Measurements from ENCODE around the gene HIBADH.

- TF ChIP-seq CTCF (IDR thresholded peaks at IDR 0.05; ENCODE audit: extremely low read depth in 1 of 2, insufficient read depth in 1 of 2, low read depth in 1 of 2, low read length in 2 of 2) (no peak), POLR2A (IDR thresholded peaks at IDR 0.05; ENCODE audit: low read depth, low read length) (no peak), EZH2 (IDR thresholded peaks at IDR 0.05; ENCODE audit: borderline replicate concordance, low read depth, low read length, severe bottlenecking) (no peak), FOS (IDR thresholded peaks at IDR 0.05; ENCODE audit: borderline replicate concordance, insufficient read depth, low read length) (no peak), POLR2AphosphoS5 (IDR thresholded peaks at IDR 0.05; ENCODE audit: insufficient read depth, low read depth, low read length) (no peak), MYC (IDR thresholded peaks at IDR 0.05; ENCODE audit: low read depth, low read length) (no peak), JUN (IDR thresholded peaks at IDR 0.05; ENCODE audit: borderline replicate concordance, insufficient read depth, insufficient read length, low read depth) (no peak), GATA2 (IDR thresholded peaks at IDR 0.05; ENCODE audit: insufficient read depth, insufficient read length, low read depth, low read length) (no peak)
- TF ChIP-seq, protein P1, sequence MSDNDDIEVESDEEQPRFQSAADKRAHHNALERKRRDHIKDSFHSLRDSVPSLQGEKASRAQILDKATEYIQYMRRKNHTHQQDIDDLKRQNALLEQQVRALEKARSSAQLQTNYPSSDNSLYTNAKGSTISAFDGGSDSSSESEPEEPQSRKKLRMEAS (IDR thresholded peaks at IDR 0.05; ENCODE audit: insufficient read depth, insufficient read length): no peak
Observed at GRCh38 chr7:27564881-27565482, 97.7 kb downstream of the HIBADH start.

Data from endothelial cell of umbilical vein (primary cell).